AG09319 (cell line): ENCODE data around the gene MAPKAPK5.

ENCODE experiments used
- DNase-seq: peaks from one replicate; pipeline ENCODE4 v3.0.0-alpha.2; 2010; ENCODE audit warnings: low read depth; ENCODE audit errors: extremely low read depth
- CTCF ChIP-seq: IDR thresholded peaks from 2 replicates; pipeline ENCODE4 v1.5.1; 2011; ENCODE audit warnings: low read depth, mild to moderate bottlenecking, inconsistent platforms, low read length, moderate library complexity

MAPKAPK5 gene

GRCh38 chr12:111858778-111859177 is 16.8 kb downstream of the MAPKAPK5 start:
- TF ChIP-seq CTCF: no peak
- DNase-seq: no peak

- TF ChIP-seq CTCF: no peak
- no peak for DNase-seq
Measured at GRCh38 chr12:111864913-111865312, 22.9 kb downstream of the MAPKAPK5 start.

GRCh38 chr12:111867531-111867930 is 25.5 kb downstream of the MAPKAPK5 start:
- no peak for TF ChIP-seq CTCF
- DNase-seq: no peak

- no peak for TF ChIP-seq CTCF
- DNase-seq: no peak
Measured at GRCh38 chr12:111868676-111869588, 26.9 kb downstream of the MAPKAPK5 start.

GRCh38 chr12:111869671-111870070 is 27.6 kb downstream of the MAPKAPK5 start:
- DNase-seq: no peak
- TF ChIP-seq CTCF: no peak

GRCh38 chr12:111870216-111870615 is 28.2 kb downstream of the MAPKAPK5 start:
- DNase-seq: no peak
- TF ChIP-seq CTCF: no peak

GRCh38 chr12:111870706-111871105 is 28.7 kb downstream of the MAPKAPK5 start:
- DNase-seq: no peak
- TF ChIP-seq CTCF: no peak
